Spleen (tissue), 7 donors: ENCODE results near the gene INHBB.

Source experiments
- POLR2AphosphoS5 ChIP-seq, 3 donors: sonication (generic); formaldehyde crosslinking; IDR thresholded peaks; one replicate each; pipeline ENCODE4 v1.5.1; 2017; ENCODE audit warnings: antibody characterized with exemption in 3 of 3
- TF ChIP-seq, protein P1 (sequence below), 11 experiments: fragments of 200-600 bp in 7 of 11; fragments of 450-650 bp in 4 of 11; sonication (generic) in 4 of 11; IDR thresholded peaks in 8 of 11; conservative IDR thresholded peaks in 3 of 11; 1 replicate in 7 of 11; 2 replicates in 4 of 11; pipeline versions ENCODE4 v1.4.0 to v1.8.0; 2016 to 2021; ENCODE audit warnings: antibody characterized with exemption in 11 of 11, inconsistent platforms in 4 of 11, mild to moderate bottlenecking in 1 of 11
- donor health status: DM: no; HTN: no; CAD: no; lungs with moderate emphysema.
- donor health status: DM: no; HTN: no; CAD: no.
- donor health status: DM: no; HTN: no; CAD: no.

DNA sequence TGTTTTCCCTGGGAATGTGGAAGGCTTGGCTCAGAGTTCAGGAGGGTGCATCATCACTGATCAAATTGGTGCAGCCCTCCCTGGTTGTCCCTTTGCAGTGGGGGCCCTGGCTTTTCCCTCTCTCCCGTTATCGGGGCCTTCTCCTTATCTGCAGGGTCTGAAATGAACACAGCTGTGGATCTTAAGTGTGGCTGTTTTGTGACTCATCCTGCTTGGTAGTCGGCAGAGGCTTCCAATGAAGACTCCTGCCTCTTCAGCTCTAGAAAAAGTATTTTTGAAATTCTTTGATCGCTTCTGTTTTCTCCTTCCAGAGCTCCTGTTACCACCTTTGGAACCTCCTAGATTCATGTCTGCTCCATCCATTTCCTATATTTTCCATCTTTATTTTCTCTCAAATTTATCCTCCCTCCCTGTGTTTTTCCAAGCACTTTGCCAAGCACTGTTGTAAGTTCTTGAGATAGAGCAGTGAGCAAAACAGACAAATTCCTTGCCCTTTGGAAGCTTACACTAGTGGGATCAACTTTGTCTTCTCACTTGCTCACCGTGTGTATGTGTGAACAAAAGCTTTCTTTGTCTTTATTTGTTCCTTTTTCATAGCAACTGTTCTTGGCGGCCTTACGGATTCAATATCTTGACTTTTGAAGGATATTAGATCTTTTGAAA is 47.6 kb upstream of the INHBB start:
- TF ChIP-seq, protein P1, sequence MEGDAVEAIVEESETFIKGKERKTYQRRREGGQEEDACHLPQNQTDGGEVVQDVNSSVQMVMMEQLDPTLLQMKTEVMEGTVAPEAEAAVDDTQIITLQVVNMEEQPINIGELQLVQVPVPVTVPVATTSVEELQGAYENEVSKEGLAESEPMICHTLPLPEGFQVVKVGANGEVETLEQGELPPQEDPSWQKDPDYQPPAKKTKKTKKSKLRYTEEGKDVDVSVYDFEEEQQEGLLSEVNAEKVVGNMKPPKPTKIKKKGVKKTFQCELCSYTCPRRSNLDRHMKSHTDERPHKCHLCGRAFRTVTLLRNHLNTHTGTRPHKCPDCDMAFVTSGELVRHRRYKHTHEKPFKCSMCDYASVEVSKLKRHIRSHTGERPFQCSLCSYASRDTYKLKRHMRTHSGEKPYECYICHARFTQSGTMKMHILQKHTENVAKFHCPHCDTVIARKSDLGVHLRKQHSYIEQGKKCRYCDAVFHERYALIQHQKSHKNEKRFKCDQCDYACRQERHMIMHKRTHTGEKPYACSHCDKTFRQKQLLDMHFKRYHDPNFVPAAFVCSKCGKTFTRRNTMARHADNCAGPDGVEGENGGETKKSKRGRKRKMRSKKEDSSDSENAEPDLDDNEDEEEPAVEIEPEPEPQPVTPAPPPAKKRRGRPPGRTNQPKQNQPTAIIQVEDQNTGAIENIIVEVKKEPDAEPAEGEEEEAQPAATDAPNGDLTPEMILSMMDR (IDR thresholded peaks at IDR 0.05 in 8 of 11, conservative IDR thresholded peaks at IDR 0.05 in 3 of 11) = no peak
- TF ChIP-seq POLR2AphosphoS5 (IDR thresholded peaks at IDR 0.05) = no peak
